Measurements from ENCODE around the gene CCDC69. TPM values are rescaled to one million over a fixed set of nuclear protein-coding genes. Genes with fewer than 3 reads are reported as not detected.

Gene CCDC69
- total RNA-seq, 1 experiment from 2014 or later: 2.8 TPM

DNA sequence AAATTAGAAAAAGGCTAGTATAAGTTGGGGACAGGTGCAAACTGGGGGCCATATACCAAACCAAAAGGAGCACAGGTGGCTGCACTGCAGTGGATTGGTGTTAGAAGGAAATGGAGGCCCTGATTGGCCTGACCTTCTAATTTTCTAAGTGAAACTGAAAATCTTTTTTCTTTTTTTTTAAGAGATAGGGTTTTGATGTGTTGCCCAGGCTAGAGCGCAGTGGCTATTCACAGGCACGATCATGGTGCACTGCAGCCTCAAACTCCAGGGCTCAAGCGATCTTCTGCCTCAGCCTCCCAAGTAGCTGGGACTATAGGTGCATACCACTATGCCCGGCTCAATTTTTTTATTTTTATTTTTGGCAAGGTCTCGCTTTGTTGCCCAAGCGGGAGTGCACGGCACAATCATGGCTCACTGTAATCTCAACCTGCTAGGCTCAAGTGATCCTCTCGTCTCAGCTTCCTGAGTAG is 9.8 kb upstream of the CCDC69 start:
- Mint-ChIP-seq H3K4me1 (ENCODE audit: insufficient read depth, unreplicated experiment) (peaks cover 9% of the 10 kb centered on the region), H3K4me3 (ENCODE audit: unreplicated experiment) (no peak overlapping the region), H3K27ac (ENCODE audit: low read depth, unreplicated experiment) (no peak overlapping the region), H3K36me3 (ENCODE audit: insufficient read depth, unreplicated experiment) (no peaks in the 10 kb centered on the region), H3K9me3 (ENCODE audit: unreplicated experiment) (no peaks in the 10 kb centered on the region), H3K27me3 (ENCODE audit: insufficient read depth, unreplicated experiment) (no peaks in the 10 kb centered on the region)
- TF ChIP-seq, protein P1, sequence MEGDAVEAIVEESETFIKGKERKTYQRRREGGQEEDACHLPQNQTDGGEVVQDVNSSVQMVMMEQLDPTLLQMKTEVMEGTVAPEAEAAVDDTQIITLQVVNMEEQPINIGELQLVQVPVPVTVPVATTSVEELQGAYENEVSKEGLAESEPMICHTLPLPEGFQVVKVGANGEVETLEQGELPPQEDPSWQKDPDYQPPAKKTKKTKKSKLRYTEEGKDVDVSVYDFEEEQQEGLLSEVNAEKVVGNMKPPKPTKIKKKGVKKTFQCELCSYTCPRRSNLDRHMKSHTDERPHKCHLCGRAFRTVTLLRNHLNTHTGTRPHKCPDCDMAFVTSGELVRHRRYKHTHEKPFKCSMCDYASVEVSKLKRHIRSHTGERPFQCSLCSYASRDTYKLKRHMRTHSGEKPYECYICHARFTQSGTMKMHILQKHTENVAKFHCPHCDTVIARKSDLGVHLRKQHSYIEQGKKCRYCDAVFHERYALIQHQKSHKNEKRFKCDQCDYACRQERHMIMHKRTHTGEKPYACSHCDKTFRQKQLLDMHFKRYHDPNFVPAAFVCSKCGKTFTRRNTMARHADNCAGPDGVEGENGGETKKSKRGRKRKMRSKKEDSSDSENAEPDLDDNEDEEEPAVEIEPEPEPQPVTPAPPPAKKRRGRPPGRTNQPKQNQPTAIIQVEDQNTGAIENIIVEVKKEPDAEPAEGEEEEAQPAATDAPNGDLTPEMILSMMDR (IDR thresholded peaks at IDR 0.05; ENCODE audit: unreplicated experiment): no peak
- POLR2A ChIA-PET: interaction anchor here (0.7 to 2.6 kb wide), 3 partner anchors 10 to 156 kb away, joined by 3 to 22 read pairs (median 11); partner anchors contain the start of genes CCDC69 and GM2A
- BruUV-seq (replicated peaks): no TSS peak
- CTCF ChIA-PET: interaction anchor here (0.7 to 10.1 kb wide), 6 partner anchors 68 to 387 kb away, joined by 3 to 338 read pairs (median 9); no protein-coding TSS in a partner anchor
- no peak for DNase-seq (ENCODE audit: unreplicated experiment)
- intact Hi-C loops (cut with micrococcal nuclease): loop anchor here (1.0 kb wide), 1 partner anchor 9 kb away; the partner anchor contains the start of gene CCDC69

DNA sequence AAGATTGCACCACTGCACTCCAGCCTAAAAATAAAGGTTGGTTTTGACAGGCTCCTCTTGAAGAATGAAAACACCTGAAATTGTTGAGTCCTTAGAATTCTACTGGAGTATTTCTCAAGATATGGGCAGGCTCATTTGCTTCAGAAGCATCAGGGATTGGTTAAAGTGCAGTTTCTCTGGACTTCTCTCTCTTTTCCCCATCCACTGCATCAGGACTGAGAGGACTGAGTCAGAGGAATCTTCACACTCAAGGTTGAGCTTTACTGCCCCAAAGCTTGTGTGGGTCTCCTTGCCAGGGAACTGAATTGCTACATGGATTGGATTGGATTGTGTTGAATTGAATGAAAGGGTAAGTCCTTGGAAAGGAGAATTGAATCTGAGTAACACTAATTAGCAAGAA is 7.5 kb upstream of the CCDC69 start:
- H3K27me3 Mint-ChIP-seq (ENCODE audit: insufficient read depth, unreplicated experiment): no peaks in the 10 kb centered on the region
- H3K27ac Mint-ChIP-seq (ENCODE audit: low read depth, unreplicated experiment): no peak overlapping the region
- ChIA-PET CTCF (interaction anchor here (0.6 to 4.0 kb wide), 6 partner anchors 8 to 384 kb away, joined by 3 to 34 read pairs (median 4); partner anchors contain the start of gene CCDC69), POLR2A (interaction anchor here (1.3 kb wide), 1 partner anchor 29 kb away, joined by 5 read pairs; no protein-coding TSS in a partner anchor)
- peaks cover 9% of the 10 kb centered on the region for H3K4me1 Mint-ChIP-seq (ENCODE audit: insufficient read depth, unreplicated experiment)
- no peaks in the 10 kb centered on the region for H3K36me3 Mint-ChIP-seq (ENCODE audit: insufficient read depth, unreplicated experiment)
- H3K4me3 Mint-ChIP-seq (ENCODE audit: unreplicated experiment): no peak overlapping the region
- intact Hi-C loops (cut with micrococcal nuclease): no loop called here
- TF ChIP-seq, protein P1 (IDR thresholded peaks at IDR 0.05; ENCODE audit: unreplicated experiment): no peak
- no peak for DNase-seq (ENCODE audit: unreplicated experiment)
- no peaks in the 10 kb centered on the region for H3K9me3 Mint-ChIP-seq (ENCODE audit: unreplicated experiment)
- BruUV-seq (replicated peaks): no TSS peak

DNA sequence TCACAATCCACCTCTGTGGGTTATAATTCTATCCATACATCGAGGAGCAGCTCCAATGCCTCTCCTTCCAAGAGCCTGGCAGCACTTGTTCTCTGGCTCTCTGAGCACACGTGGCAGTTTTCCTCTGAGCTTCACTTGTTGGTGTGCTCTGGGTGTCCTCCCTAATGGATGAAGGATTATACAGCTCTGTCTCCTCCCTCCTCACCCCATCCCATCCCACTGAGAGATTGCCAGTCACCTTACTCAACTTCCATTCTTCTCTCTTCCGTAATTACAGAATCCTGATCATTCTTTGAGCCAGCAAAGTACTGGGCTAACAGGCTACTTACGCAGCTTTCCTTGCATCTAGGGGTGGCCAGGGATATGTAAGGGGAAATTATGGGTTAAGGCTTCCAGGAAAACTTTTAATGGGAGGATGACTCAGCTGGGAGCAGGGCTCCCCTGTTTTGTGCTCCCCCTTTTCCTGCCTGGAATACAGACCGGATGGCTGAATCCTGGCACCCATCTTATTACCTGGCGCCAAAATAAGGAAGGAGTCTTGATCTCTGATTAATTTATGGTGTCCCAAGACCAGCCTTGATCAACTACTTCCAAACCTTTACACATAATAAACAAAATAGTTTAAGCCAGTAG is 6.3 kb upstream of the CCDC69 start:
- ChIA-PET POLR2A (interaction anchor here (0.6 to 1.0 kb wide), 2 partner anchors 19 to 93 kb away, joined by 3 read pairs; no protein-coding TSS in a partner anchor), CTCF (interaction anchor here (0.6 to 4.0 kb wide), 10 partner anchors 8 to 383 kb away, joined by 3 to 34 read pairs (median 6); no protein-coding TSS in a partner anchor)
- peaks cover 9% of the 10 kb centered on the region for H3K4me1 Mint-ChIP-seq (ENCODE audit: insufficient read depth, unreplicated experiment)
- intact Hi-C loops (cut with micrococcal nuclease): no loop called here
- no peaks in the 10 kb centered on the region for H3K9me3 Mint-ChIP-seq (ENCODE audit: unreplicated experiment)
- no TSS peak for BruUV-seq (replicated peaks)
- TF ChIP-seq, protein P1 (IDR thresholded peaks at IDR 0.05; ENCODE audit: unreplicated experiment): no peak
- no peak for DNase-seq (ENCODE audit: unreplicated experiment)
- H3K27ac Mint-ChIP-seq (ENCODE audit: low read depth, unreplicated experiment): no peak overlapping the region
- H3K27me3 Mint-ChIP-seq (ENCODE audit: insufficient read depth, unreplicated experiment): no peaks in the 10 kb centered on the region
- no peaks in the 10 kb centered on the region for H3K36me3 Mint-ChIP-seq (ENCODE audit: insufficient read depth, unreplicated experiment)
- no peak overlapping the region for H3K4me3 Mint-ChIP-seq (ENCODE audit: unreplicated experiment)

DNA sequence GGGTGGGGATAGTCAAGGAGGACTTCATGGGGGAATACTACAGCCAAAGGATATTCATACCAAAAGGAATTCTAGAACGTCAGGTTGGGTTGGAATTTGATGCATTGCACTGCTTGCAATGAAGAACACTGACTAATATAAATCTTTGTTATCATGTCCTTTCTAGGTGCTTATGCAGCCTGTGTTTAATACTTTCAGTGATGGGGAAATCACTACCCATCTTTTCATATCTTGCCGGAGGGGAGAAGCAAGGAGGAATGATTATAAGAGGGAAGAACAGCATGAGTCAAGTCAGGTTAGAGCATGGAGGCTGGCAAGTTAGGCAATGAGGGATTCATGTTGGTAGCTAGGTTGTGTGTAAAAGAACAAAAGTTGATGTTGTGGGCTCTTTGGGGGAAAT is 5.1 kb upstream of the CCDC69 start:
- TF ChIP-seq, protein P1 (IDR thresholded peaks at IDR 0.05; ENCODE audit: unreplicated experiment): no peak
- DNase-seq (ENCODE audit: unreplicated experiment): no peak
- H3K27ac Mint-ChIP-seq (ENCODE audit: low read depth, unreplicated experiment): no peak overlapping the region
- CTCF ChIA-PET: interaction anchor here (0.7 to 4.0 kb wide), 7 partner anchors 9 to 114 kb away, joined by 3 to 34 read pairs (median 16); no protein-coding TSS in a partner anchor
- peaks cover under 1% of the 10 kb centered on the region for H3K4me1 Mint-ChIP-seq (ENCODE audit: insufficient read depth, unreplicated experiment)
- no TSS peak for BruUV-seq (replicated peaks)
- intact Hi-C loops (cut with micrococcal nuclease): no loop called here
- no peak overlapping the region for H3K4me3 Mint-ChIP-seq (ENCODE audit: unreplicated experiment)
- H3K9me3 Mint-ChIP-seq (ENCODE audit: unreplicated experiment): no peaks in the 10 kb centered on the region
- no peaks in the 10 kb centered on the region for H3K27me3 Mint-ChIP-seq (ENCODE audit: insufficient read depth, unreplicated experiment)
- POLR2A ChIA-PET: interaction anchor here (0.7 to 1.4 kb wide), 3 partner anchors 9 to 24 kb away, joined by 3 to 4 read pairs (median 4); partner anchors contain the start of gene GM2A
- H3K36me3 Mint-ChIP-seq (ENCODE audit: insufficient read depth, unreplicated experiment): no peaks in the 10 kb centered on the region
